ENCODE measurements around the gene JAGN1.
"Not testable (repeated sequence)": the region's sequence is repeated elsewhere in the genome, so short reads cannot be mapped to it uniquely, and the experiment has no call there.

Gene JAGN1

GRCh38 chr3:9861626-9862130, 28.7 kb upstream of the JAGN1 start:
- Mint-ChIP-seq H3K27me3 (peaks cover 10% of the 10 kb centered on the region), H3K4me3 (no peak overlapping the region), H3K27ac (no peak overlapping the region), H3K36me3 (ENCODE audit: low read depth) (no peaks in the 10 kb centered on the region), H3K4me1 (ENCODE audit: low read depth) (peaks cover 4% of the 10 kb centered on the region), H3K9me3 (no peaks in the 10 kb centered on the region)

GRCh38 chr3:9862391-9863057, 27.9 kb upstream of the JAGN1 start:
- H3K27ac Mint-ChIP-seq: no peak overlapping the region
- H3K36me3 Mint-ChIP-seq (ENCODE audit: low read depth): no peaks in the 10 kb centered on the region
- no peak overlapping the region for H3K4me3 Mint-ChIP-seq
- H3K9me3 Mint-ChIP-seq: no peaks in the 10 kb centered on the region
- H3K4me1 Mint-ChIP-seq (ENCODE audit: low read depth): peaks cover 4% of the 10 kb centered on the region
- H3K27me3 Mint-ChIP-seq: peaks cover 10% of the 10 kb centered on the region

GRCh38 chr3:9863058-9863772, 27.2 kb upstream of the JAGN1 start:
- Mint-ChIP-seq H3K27me3 (peaks cover 10% of the 10 kb centered on the region), H3K27ac (no peak overlapping the region), H3K36me3 (ENCODE audit: low read depth) (no peaks in the 10 kb centered on the region), H3K9me3 (no peaks in the 10 kb centered on the region), H3K4me3 (no peak overlapping the region), H3K4me1 (ENCODE audit: low read depth) (peaks cover 4% of the 10 kb centered on the region)

- no peak overlapping the region for H3K27ac Mint-ChIP-seq
- H3K36me3 Mint-ChIP-seq (ENCODE audit: low read depth): no peaks in the 10 kb centered on the region
- no peak overlapping the region for H3K4me3 Mint-ChIP-seq
- H3K9me3 Mint-ChIP-seq: no peaks in the 10 kb centered on the region
- H3K27me3 Mint-ChIP-seq: peaks cover 10% of the 10 kb centered on the region
- H3K4me1 Mint-ChIP-seq (ENCODE audit: low read depth): peaks cover 4% of the 10 kb centered on the region
Measured at GRCh38 chr3:9864200-9864927, 26.0 kb upstream of the JAGN1 start.

DNA sequence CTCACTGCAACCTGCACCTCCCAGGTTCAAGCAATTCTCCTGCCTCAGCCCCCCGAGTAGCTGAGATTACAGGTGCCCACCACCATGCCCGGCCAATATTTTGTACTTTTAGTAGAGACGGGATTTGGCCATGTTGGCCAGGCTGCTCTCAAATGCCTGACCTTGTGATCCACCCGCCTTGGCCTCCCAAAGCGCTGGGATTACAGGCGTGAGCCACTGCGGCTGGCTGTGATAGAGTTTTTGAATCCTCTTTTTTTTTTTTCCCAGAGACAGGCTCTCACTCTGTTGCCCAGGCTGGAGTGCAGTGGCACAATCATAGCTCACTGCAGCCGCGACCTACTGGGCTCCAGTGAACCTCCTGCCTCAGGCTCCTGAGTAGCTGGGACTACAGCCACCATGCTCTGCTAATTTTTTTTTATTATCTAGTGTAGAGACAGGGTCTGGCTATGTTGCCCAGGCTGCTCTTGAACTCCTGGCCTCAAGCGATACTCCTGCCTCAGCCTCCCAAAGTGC, 25.2 kb upstream of the JAGN1 start:
- not testable (repeated sequence) for H3K4me1 Mint-ChIP-seq (ENCODE audit: low read depth); H3K4me3 Mint-ChIP-seq

GRCh38 chr3:9866639-9867038, 23.8 kb upstream of the JAGN1 start:
- peaks cover 4% of the 10 kb centered on the region for H3K4me1 Mint-ChIP-seq (ENCODE audit: low read depth)
- no peak overlapping the region for H3K27ac Mint-ChIP-seq
- no peaks in the 10 kb centered on the region for H3K9me3 Mint-ChIP-seq
- H3K36me3 Mint-ChIP-seq (ENCODE audit: low read depth): no peaks in the 10 kb centered on the region
- H3K4me3 Mint-ChIP-seq: no peak overlapping the region
- peaks cover 10% of the 10 kb centered on the region for H3K27me3 Mint-ChIP-seq

More for the DNA sequence above, 25.2 kb upstream of the JAGN1 start:
- H3K9me3 Mint-ChIP-seq; H3K27ac Mint-ChIP-seq; H3K27me3 Mint-ChIP-seq; H3K36me3 Mint-ChIP-seq (ENCODE audit: low read depth): not testable (repeated sequence)

DNA sequence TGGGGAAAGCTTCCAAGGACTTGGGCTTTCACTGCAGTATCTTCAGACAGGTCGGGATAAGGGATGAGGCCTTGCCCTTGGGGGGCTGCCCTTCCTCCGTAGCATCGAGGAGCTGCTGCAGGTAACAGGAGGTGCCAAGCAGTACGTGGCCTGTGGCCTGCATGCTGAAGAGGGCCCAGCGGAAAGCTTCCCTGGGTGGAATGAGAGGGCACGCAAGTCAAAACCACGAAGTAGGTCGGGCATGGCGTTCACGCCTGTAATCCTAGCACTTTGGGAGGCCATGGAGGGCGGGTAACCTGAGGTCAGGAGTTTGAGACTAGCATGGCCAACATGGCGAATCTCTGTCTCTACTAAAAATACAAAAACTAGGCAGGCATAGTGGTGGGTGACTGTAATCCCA, 23.3 kb upstream of the JAGN1 start:
- Mint-ChIP-seq H3K4me3 (no peak overlapping the region), H3K36me3 (ENCODE audit: low read depth) (no peaks in the 10 kb centered on the region), H3K27ac (no peak overlapping the region), H3K9me3 (no peaks in the 10 kb centered on the region), H3K27me3 (peaks cover 6% of the 10 kb centered on the region), H3K4me1 (ENCODE audit: low read depth) (peaks cover 2% of the 10 kb centered on the region)

- Mint-ChIP-seq H3K27ac (no peak overlapping the region), H3K27me3 (no peaks in the 10 kb centered on the region), H3K4me3 (no peak overlapping the region), H3K9me3 (no peaks in the 10 kb centered on the region), H3K4me1 (ENCODE audit: low read depth) (no peaks in the 10 kb centered on the region), H3K36me3 (ENCODE audit: low read depth) (no peaks in the 10 kb centered on the region)
Measured at GRCh38 chr3:9869955-9870354, 20.5 kb upstream of the JAGN1 start.

DNA sequence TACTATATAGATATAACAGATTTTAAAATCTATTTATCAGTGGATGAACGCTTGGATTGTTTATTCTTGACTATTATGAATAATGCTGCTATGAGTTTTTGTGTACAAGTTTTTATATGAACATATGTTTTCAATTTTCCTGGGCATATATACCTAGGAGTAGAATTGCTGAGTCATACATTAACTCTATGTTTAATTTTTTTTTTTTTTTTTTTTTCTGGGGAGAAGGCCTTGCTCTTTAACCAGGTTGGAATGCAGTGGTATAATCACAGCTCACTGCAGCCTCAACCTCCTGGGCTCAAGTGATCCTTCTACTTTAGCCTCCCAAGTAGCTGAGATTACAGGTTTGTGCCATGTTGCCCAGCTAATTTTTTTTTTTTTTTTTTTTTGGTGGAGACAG, 19.4 kb upstream of the JAGN1 start:
- Mint-ChIP-seq H3K4me3 (no peak overlapping the region), H3K9me3 (no peaks in the 10 kb centered on the region), H3K4me1 (ENCODE audit: low read depth) (no peaks in the 10 kb centered on the region), H3K27ac (no peak overlapping the region), H3K36me3 (ENCODE audit: low read depth) (no peaks in the 10 kb centered on the region), H3K27me3 (no peaks in the 10 kb centered on the region)

GRCh38 chr3:9872067-9872466, 18.3 kb upstream of the JAGN1 start:
- not testable (repeated sequence) for H3K27me3 Mint-ChIP-seq; H3K36me3 Mint-ChIP-seq (ENCODE audit: low read depth); H3K4me1 Mint-ChIP-seq (ENCODE audit: low read depth); H3K9me3 Mint-ChIP-seq; H3K4me3 Mint-ChIP-seq; H3K27ac Mint-ChIP-seq

GRCh38 chr3:9875448-9875847, 15.0 kb upstream of the JAGN1 start:
- H3K27me3 Mint-ChIP-seq: no peaks in the 10 kb centered on the region
- no peak overlapping the region for H3K4me3 Mint-ChIP-seq
- H3K36me3 Mint-ChIP-seq (ENCODE audit: low read depth): no peaks in the 10 kb centered on the region
- H3K9me3 Mint-ChIP-seq: no peaks in the 10 kb centered on the region
- H3K27ac Mint-ChIP-seq: no peak overlapping the region
- H3K4me1 Mint-ChIP-seq (ENCODE audit: low read depth): no peaks in the 10 kb centered on the region

DNA sequence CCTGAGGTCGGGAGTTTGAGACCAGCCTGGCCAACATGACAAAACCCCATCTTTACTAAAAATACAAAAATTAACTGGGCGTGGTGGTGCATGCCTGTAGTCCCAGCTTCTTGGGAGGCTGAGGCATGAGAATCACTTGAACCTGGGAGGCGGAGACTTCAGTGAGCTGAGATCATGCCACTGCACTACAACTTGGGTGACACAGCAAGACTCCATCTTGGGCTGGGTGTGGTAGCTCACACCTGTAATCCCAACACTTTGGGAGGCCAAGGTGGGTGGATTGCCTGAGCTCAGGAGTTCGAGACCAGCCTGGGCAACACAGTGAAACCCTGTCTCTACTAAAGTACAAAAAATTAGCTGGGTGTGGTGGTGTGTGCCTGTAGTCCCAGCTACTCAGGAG, 14.2 kb upstream of the JAGN1 start:
- H3K27me3 Mint-ChIP-seq; H3K27ac Mint-ChIP-seq; H3K4me1 Mint-ChIP-seq (ENCODE audit: low read depth); H3K9me3 Mint-ChIP-seq; H3K36me3 Mint-ChIP-seq (ENCODE audit: low read depth); H3K4me3 Mint-ChIP-seq: not testable (repeated sequence)

DNA sequence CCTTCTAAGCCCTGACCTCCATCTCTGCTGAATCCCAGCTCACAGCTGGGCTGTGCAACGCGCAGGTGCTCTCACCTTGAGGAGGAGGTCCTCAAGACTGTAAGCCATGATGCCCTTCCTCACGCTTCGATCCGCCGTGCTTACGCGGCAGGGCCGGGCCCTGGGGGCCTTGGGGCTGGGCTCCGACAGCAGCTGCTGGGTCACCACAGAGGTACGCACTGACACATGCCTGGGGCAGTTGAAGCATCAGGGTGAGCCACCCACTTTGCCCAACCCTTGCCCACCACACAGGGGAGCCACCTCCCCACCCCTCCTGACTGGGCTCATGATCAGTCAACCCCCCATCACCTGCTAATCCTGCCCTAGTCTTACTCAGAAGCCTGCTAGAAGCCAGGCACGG, 13.4 kb upstream of the JAGN1 start:
- Mint-ChIP-seq H3K4me1 (ENCODE audit: low read depth) (no peaks in the 10 kb centered on the region), H3K27ac (no peak overlapping the region), H3K9me3 (no peaks in the 10 kb centered on the region), H3K4me3 (no peak overlapping the region), H3K27me3 (no peaks in the 10 kb centered on the region), H3K36me3 (ENCODE audit: low read depth) (no peaks in the 10 kb centered on the region)

- Mint-ChIP-seq H3K27ac (no peak overlapping the region), H3K4me3 (no peak overlapping the region), H3K9me3 (no peaks in the 10 kb centered on the region), H3K36me3 (ENCODE audit: low read depth) (no peaks in the 10 kb centered on the region), H3K27me3 (no peaks in the 10 kb centered on the region), H3K4me1 (ENCODE audit: low read depth) (no peaks in the 10 kb centered on the region)
Measured at GRCh38 chr3:9878700-9879099, 11.7 kb upstream of the JAGN1 start.

DNA sequence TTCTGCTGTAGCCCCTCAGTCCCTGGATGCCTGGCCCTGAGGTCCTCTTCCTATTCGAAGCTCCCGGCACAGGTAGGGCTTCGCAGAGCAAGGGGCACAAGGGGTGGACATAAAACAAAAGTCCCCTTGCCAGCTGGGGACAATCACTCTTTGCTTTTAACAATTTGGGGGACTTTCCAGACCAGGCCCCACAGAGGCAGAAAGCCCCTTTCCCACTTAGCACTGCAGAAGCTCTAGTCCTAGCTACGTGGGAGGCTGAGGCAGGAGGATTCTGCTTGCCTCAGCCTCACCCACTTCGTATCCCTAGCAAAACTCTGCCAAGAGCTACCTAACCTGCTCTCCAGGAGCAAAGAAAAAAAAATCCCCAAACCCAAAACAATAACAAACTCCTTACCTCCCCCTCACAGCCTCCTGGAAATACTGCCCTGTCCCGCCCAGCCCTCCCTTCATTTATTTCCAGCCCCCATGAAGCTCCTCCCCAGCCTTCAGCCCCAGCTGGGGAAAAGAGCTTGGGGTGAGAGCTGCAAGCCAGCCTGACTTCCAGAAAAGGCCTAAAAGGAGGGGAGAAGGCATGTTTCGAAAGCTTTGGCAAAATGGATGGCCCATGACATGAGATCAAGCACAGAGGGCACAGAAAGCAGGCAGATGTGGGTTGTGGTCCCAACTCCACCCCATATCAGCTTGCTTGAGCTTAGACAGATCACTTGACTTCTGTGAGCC, 10.4 kb upstream of the JAGN1 start, which contains the start of gene CIDEC:
Gene CIDEC, minus strand, starts transcription at position 424 of the 720 bp plus-strand sequence. CDS start 1,767 bp downstream, outside the sequence.
- Mint-ChIP-seq H3K27me3 (no peaks in the 10 kb centered on the region), H3K4me3 (no peak within 1 kb of the TSS), H3K36me3 (ENCODE audit: low read depth) (no peaks in the 10 kb centered on the region), H3K9me3 (no peaks in the 10 kb centered on the region), H3K27ac (no peak within 1 kb of the TSS), H3K4me1 (ENCODE audit: low read depth) (no peaks in the 10 kb centered on the region)

Data from stimulated activated naive CD8-positive, alpha-beta T cell treated with anti-CD3 and anti-CD28 coated beads, Interleukin-15, Interleukin-2, amounts not matched to agents 100 ng/mL and 50 ng/mL, for 24 hours (primary cell).